Duodenal mucosa (tissue), 2 donors: Measurements from ENCODE around the gene USP19.
A peak's percentile ranks its signal among the peaks of the same experiment; 100 is the strongest.

ENCODE experiments used
- H3K27ac ChIP-seq: one replicate; pipeline ENCODE4 v1.7.0; 2013; ENCODE audit warnings: low read depth, low read length
- H3K27me3 ChIP-seq, 2 donors: one replicate each; pipeline ENCODE4 v1.7.0; 2013; ENCODE audit warnings: low read length in 2 of 2, control low read depth in 1 of 2; ENCODE audit not compliant: insufficient read depth in 2 of 2, control insufficient read depth in 1 of 2
- H3K36me3 ChIP-seq, 2 donors: one replicate each; pipeline ENCODE4 v1.7.0; 2013; ENCODE audit warnings: low read length in 2 of 2, control low read depth in 1 of 2; ENCODE audit not compliant: insufficient read depth in 2 of 2, control insufficient read depth in 1 of 2
- H3K4me1 ChIP-seq, 2 donors: one replicate each; pipeline ENCODE4 v1.7.0; 2013; ENCODE audit warnings: low read length in 2 of 2, control low read depth in 1 of 2; ENCODE audit not compliant: insufficient read depth in 2 of 2, control insufficient read depth in 1 of 2
- H3K4me3 ChIP-seq, 2 donors: one replicate each; pipeline ENCODE4 v1.7.0; 2013; ENCODE audit warnings: low read length in 2 of 2, low read depth in 1 of 2
- H3K9ac ChIP-seq, 2 donors: one replicate each; pipeline ENCODE4 v1.7.0; 2013; ENCODE audit warnings: low read length in 2 of 2, low read depth in 1 of 2
- H3K9me3 ChIP-seq, 2 donors: one replicate each; pipeline ENCODE4 v1.7.0; 2013; ENCODE audit warnings: low read length in 2 of 2, control low read depth in 1 of 2; ENCODE audit not compliant: control insufficient read depth in 1 of 2

Gene USP19

GRCh38 chr3:49132437-49133225 lies 12.0 kb upstream of the USP19 start, which contains the start of gene LAMB2:
Gene LAMB2, minus strand, starts transcription at chr3:49133050. Its CDS starts 183 bp downstream, at chr3:49132867.
- H3K36me3 ChIP-seq: peaks cover 0 to 15% of the 10 kb centered on the region in 2 donors
- H3K9ac ChIP-seq: peak within 1 kb of the TSS; percentile 64 to 85
- peak within 1 kb of the TSS; percentile 79 for H3K27ac ChIP-seq
- H3K27me3 ChIP-seq: peaks cover 0 to 3% of the 10 kb centered on the region in 2 donors
- H3K9me3 ChIP-seq: no peaks in the 10 kb centered on the region
- H3K4me1 ChIP-seq: peaks cover 9 to 18% of the 10 kb centered on the region in 2 donors
- H3K4me3 ChIP-seq: peak within 1 kb of the TSS; percentile 86

GRCh38 chr3:49132073-49132436 lies 11.4 kb upstream of the USP19 start:
- Histone ChIP-seq H3K27ac (no peak overlapping the region), H3K4me1 (peaks cover 9 to 18% of the 10 kb centered on the region in 2 donors)

GRCh38 chr3:49131576-49131975 lies 11.0 kb upstream of the USP19 start:
- Histone ChIP-seq H3K9me3 (no peaks in the 10 kb centered on the region), H3K4me3 (peak overlapping the region; percentile 86), H3K27ac (no peak overlapping the region), H3K27me3 (no peaks in the 10 kb centered on the region), H3K36me3 (peaks cover 0 to 15% of the 10 kb centered on the region in 2 donors), H3K9ac (peak overlapping the region in 1 of 2 donors; percentile 64), H3K4me1 (peaks cover 9 to 18% of the 10 kb centered on the region in 2 donors)

More at GRCh38 chr3:49132073-49132436, 11.4 kb upstream of the USP19 start:
- Histone ChIP-seq H3K4me3 (peak overlapping the region; percentile 86), H3K36me3 (peaks cover 0 to 15% of the 10 kb centered on the region in 2 donors), H3K27me3 (no peaks in the 10 kb centered on the region), H3K9ac (peak overlapping the region; percentile 64 to 85), H3K9me3 (no peaks in the 10 kb centered on the region)

GRCh38 chr3:49131040-49131439 lies 10.4 kb upstream of the USP19 start:
- Histone ChIP-seq H3K4me3 (no peak overlapping the region), H3K27me3 (no peaks in the 10 kb centered on the region), H3K9me3 (no peaks in the 10 kb centered on the region), H3K27ac (no peak overlapping the region), H3K4me1 (peaks cover 9 to 18% of the 10 kb centered on the region in 2 donors), H3K36me3 (peaks cover 0 to 15% of the 10 kb centered on the region in 2 donors), H3K9ac (no peak overlapping the region)

GRCh38 chr3:49124991-49125670 lies 4.5 kb upstream of the USP19 start:
- Histone ChIP-seq H3K4me3 (no peak overlapping the region), H3K9ac (no peak overlapping the region), H3K27me3 (no peaks in the 10 kb centered on the region), H3K4me1 (peaks cover 0 to 1% of the 10 kb centered on the region in 2 donors), H3K27ac (no peak overlapping the region), H3K36me3 (peaks cover 17 to 39% of the 10 kb centered on the region in 2 donors), H3K9me3 (no peaks in the 10 kb centered on the region)

- H3K27me3 ChIP-seq: no peaks in the 10 kb centered on the region
- no peak overlapping the region for H3K4me3 ChIP-seq
- H3K4me1 ChIP-seq: peaks cover 9 to 10% of the 10 kb centered on the region in 2 donors
- peaks cover 17 to 33% of the 10 kb centered on the region in 2 donors for H3K36me3 ChIP-seq
- no peaks in the 10 kb centered on the region for H3K9me3 ChIP-seq
- no peak overlapping the region for H3K27ac ChIP-seq
- H3K9ac ChIP-seq: no peak overlapping the region
These were observed 3.6 kb upstream of the USP19 start for GRCh38 chr3:49124203-49124602.

- Histone ChIP-seq H3K36me3 (peaks cover 20 to 33% of the 10 kb centered on the region in 2 donors), H3K9ac (no peak overlapping the region), H3K27ac (no peak overlapping the region), H3K9me3 (no peaks in the 10 kb centered on the region), H3K4me1 (peaks cover 13 to 15% of the 10 kb centered on the region in 2 donors), H3K27me3 (no peaks in the 10 kb centered on the region), H3K4me3 (no peak overlapping the region)
These were observed 3.1 kb upstream of the USP19 start for GRCh38 chr3:49123687-49124086.

GRCh38 chr3:49122886-49123545 lies 2.4 kb upstream of the USP19 start:
- no peak overlapping the region for H3K27ac ChIP-seq
- peaks cover 13 to 15% of the 10 kb centered on the region in 2 donors for H3K4me1 ChIP-seq
- no peaks in the 10 kb centered on the region for H3K9me3 ChIP-seq
- H3K27me3 ChIP-seq: no peaks in the 10 kb centered on the region
- no peak overlapping the region for H3K9ac ChIP-seq
- H3K36me3 ChIP-seq: peaks cover 21 to 31% of the 10 kb centered on the region in 2 donors
- no peak overlapping the region for H3K4me3 ChIP-seq

- H3K36me3 ChIP-seq: peaks cover 26 to 36% of the 10 kb centered on the region in 2 donors
- no peak overlapping the region for H3K4me3 ChIP-seq
- peaks cover 13 to 15% of the 10 kb centered on the region in 2 donors for H3K4me1 ChIP-seq
- no peak overlapping the region for H3K9ac ChIP-seq
- no peak overlapping the region for H3K27ac ChIP-seq
- no peaks in the 10 kb centered on the region for H3K27me3 ChIP-seq
- H3K9me3 ChIP-seq: no peaks in the 10 kb centered on the region
These were observed 1.8 kb upstream of the USP19 start for GRCh38 chr3:49122451-49122850.

- Histone ChIP-seq H3K36me3 (peaks cover 30 to 41% of the 10 kb centered on the region in 2 donors), H3K4me1 (peaks cover 13 to 15% of the 10 kb centered on the region in 2 donors), H3K27me3 (no peaks in the 10 kb centered on the region), H3K9ac (no peak overlapping the region), H3K9me3 (no peaks in the 10 kb centered on the region), H3K27ac (no peak overlapping the region), H3K4me3 (no peak overlapping the region)
These were observed 1.4 kb upstream of the USP19 start for GRCh38 chr3:49122022-49122421.
